GM18870 (cell line): Measurements from ENCODE around the gene SLC44A3.
"Not testable (repeated sequence)": the region's sequence is repeated elsewhere in the genome, so short reads cannot be mapped to it uniquely, and the experiment has no call there.

ENCODE experiments used
- ATAC-seq: cut with Tn5 transposase; IDR thresholded peaks from one replicate; pipeline ENCODE4 v1.9.1; 2021; ENCODE audit warnings: moderate library complexity; ENCODE audit not compliant: unreplicated experiment

SLC44A3 gene

GRCh38 chr1:94929351-94930217 lies 109.4 kb downstream of the SLC44A3 start:
- no peak for ATAC-seq

- ATAC-seq, result no peak
Measured at GRCh38 chr1:94931254-94931841, 111.2 kb downstream of the SLC44A3 start.

GRCh38 chr1:94934551-94934950 lies 114.4 kb downstream of the SLC44A3 start:
- ATAC-seq, result no peak

- no peak for ATAC-seq
Measured at GRCh38 chr1:94935034-94935433, 114.9 kb downstream of the SLC44A3 start.

- ATAC-seq, result no peak
Measured at GRCh38 chr1:94935476-94935875, 115.3 kb downstream of the SLC44A3 start.

- no peak for ATAC-seq
Measured at GRCh38 chr1:94936861-94937620, 116.9 kb downstream of the SLC44A3 start.

- no peak for ATAC-seq
Measured at GRCh38 chr1:94937820-94938219, 117.7 kb downstream of the SLC44A3 start.

- no peak for ATAC-seq
Measured at GRCh38 chr1:94940738-94941137, 120.6 kb downstream of the SLC44A3 start.

- not testable (repeated sequence) for ATAC-seq
Measured at GRCh38 chr1:94941480-94941879, 121.3 kb downstream of the SLC44A3 start.

GRCh38 chr1:94942171-94943128 lies 122.3 kb downstream of the SLC44A3 start:
- peak; percentile 57 for ATAC-seq
